HG03039 (cell line): ENCODE results near the gene CSNK1E.
"Not testable (repeated sequence)": the region's sequence is repeated elsewhere in the genome, so short reads cannot be mapped to it uniquely, and the experiment has no call there.

Source experiments
- ATAC-seq: cut with Tn5 transposase; IDR thresholded peaks from one replicate; pipeline ENCODE4 v1.9.1; 2021; ENCODE audit warnings: mild to moderate bottlenecking, moderate library complexity; ENCODE audit not compliant: unreplicated experiment

Gene CSNK1E

GRCh38 chr22:38317122-38317994, at the start of gene CSNK1E:
Gene CSNK1E, minus strand, starts transcription at chr22:38317433. Its CDS starts 3,276 bp downstream, at chr22:38314157.
- peak; percentile 47 for ATAC-seq

- not testable (repeated sequence) for ATAC-seq
Observed at GRCh38 chr22:38365829-38366228, 48.6 kb upstream of the CSNK1E start.

DNA sequence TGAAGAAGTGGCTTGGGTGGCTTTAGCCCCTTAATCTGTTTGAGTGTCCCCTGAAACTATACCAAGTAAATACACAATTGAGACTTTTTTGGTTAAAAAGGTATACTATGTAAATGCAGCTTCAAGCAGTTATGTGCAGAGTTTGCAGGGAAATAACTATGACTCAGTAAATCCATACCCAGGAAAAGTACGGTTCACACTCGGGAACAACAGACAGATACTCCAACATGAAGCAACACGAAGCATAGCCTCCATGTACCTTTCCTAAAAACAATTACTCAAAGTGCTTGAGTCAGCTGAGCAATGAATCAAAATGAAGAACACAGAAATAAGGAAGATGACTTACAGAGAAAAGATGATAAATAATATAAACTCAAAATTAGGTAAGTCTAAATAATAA, 47.9 kb upstream of the CSNK1E start:
- ATAC-seq = not testable (repeated sequence)

- not testable (repeated sequence) for ATAC-seq
Observed at GRCh38 chr22:38360560-38360959, 43.3 kb upstream of the CSNK1E start.

GRCh38 chr22:38359817-38360216, 42.6 kb upstream of the CSNK1E start:
- not testable (repeated sequence) for ATAC-seq

DNA sequence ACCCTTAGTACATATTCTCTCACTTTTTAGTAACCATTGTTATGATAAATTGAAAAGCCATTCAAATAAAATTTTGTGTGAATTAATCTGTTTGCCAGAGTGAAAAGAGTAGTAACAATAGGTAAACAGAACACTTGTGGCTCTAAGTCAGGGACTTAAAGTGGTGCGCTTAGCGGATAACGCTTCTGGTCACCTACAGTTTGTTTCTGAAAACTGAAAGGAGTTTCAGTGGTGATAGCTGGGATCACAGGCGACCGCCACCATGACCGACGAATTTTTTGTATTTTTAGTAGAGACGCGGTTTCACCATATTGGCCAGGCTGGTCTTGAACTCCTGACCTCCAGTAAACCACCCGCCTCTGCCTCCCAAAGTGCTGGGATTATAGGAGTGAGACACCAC, 40.7 kb upstream of the CSNK1E start:
- not testable (repeated sequence) for ATAC-seq

DNA sequence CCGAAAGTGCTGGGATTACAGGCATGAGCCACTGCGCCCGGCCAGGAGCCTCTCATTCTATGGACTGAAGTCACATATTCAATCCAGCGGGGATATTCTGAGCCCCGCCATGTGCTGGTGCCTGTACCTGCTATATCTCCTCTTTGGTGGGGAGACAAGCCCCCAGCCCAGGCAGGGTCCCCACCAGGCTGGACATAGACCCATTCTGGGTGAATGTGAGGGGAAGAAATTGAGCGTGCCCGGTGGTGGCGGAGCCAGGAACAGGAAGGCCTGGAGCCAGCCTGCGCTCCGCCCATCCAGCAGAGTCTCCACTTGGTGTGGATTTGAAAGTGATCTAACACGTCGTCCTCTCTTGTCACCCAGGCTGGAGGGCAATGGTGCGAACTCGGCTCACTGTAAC, 38.0 kb upstream of the CSNK1E start:
- ATAC-seq = no peak

GRCh38 chr22:38353701-38354100, 36.5 kb upstream of the CSNK1E start:
- no peak for ATAC-seq

- ATAC-seq = no peak
Observed at GRCh38 chr22:38353142-38353629, 36.0 kb upstream of the CSNK1E start.

DNA sequence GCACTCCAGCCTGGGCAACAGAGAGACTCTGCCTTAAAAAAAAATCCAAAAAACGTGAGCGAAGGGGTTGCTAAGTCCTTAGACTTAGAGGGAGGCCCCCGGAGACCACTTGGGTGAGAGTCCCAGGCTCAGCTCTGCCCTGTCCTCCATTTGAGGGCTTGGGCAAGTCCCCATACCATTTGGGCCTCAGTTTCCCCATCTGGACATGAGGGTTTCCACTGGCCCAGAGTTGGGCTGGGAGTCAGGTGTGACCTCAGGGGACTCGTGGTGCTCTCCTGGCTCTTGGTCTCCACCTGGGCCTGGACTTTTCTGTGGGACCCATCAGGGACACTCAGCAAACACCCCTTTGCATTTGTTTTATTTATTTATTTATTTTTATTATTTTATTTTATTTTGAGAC, 35.2 kb upstream of the CSNK1E start:
- ATAC-seq = no peak

GRCh38 chr22:38350444-38351359, 33.5 kb upstream of the CSNK1E start:
- no peak for ATAC-seq

DNA sequence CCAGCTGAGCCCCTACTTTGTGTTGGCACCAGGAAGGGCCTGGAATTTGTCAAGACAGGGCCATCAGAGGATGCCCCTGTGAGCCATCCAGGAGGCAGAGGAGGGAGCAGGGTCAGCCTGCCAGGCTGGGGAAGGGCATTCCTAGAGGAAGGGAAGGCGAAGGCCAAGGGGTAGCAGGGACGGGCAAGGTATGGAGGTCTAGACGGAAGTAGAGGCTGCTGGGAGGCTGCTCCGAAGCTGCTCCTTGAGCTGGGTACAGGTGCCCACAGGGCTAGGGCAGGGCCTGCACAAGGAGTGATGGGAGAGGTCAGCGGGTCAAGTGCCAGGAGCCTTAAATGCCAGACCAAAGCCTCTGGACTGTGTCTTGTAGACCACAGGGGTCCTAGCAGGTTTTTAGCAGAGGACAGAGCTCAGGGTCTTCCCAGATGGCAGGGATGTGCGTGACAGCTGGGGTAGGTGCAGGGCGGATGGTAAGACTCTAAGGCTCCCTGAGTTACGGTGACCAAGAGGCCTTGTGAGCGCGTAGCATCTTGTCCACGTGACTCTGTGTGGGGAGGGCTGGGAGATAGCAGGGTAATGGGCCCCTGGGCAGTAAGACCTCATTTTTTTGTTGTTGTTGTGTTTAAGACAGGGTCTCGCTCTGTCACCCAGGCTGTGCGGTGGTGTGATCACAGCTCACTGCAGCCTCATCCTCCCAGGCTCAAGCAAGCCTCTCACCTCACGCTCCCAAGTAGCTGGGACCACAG, 31.7 kb upstream of the CSNK1E start:
- no peak for ATAC-seq

DNA sequence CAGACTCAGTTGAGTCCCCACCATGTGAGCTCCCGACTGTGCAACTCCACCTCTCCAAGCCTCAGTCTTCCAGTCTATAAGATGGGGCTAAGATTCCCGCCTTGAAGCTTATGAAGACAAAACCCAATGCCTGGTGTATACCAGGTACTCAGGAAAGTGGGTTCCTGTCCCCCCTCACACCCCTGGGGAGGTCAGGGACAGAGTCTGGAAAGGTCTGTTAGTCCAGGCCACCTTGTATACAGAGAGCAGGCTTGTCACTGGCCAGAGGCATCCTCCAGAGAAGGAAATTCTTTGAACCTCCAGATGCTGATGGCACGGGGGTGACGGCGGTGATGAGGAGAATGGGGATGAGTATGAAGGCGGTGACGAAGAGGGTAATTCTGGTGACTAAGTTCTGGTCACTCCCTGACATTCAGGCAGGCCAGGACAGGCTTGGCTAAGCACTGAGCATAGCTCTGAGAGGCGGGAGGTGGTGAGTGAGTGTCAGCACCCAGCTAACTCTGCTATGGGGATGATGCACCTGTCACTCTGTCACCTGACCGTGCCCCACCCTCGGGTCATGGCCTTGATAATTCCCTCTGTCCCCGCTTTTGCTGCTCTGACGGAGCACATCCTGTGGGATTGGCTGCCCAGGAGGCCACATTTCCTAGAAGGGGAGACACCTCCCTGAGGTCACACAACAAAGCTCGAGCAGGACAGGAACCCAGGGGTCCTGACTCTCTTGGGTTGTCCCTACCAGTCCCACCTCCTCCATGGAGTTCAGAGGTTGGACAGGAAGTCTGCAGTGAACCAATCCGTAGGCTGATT, 30.9 kb upstream of the CSNK1E start:
- no peak for ATAC-seq

GRCh38 chr22:38347181-38347943, 30.1 kb upstream of the CSNK1E start:
- ATAC-seq = no peak

DNA sequence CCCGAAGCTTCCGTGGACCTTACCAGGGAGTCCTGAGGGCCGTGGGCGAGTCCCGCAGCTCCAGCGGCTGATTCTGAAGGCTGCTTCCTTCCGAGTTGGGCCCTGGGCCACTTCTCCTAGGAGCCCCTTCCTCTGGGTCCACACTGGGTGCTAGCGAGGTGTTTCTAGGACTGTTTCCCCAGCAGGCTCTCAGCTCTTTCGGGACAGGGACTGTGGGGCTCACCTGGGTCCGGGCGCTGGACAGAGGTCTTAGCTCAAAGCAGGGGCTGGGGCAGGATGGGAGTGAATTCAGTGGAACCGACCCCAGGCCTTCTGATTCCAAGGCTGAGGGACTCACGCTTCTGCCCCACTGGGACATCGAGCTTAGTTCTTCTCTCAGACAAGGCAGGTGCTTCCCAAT, 29.3 kb upstream of the CSNK1E start:
- no peak for ATAC-seq

GRCh38 chr22:38345782-38346181, 28.5 kb upstream of the CSNK1E start:
- ATAC-seq = no peak

DNA sequence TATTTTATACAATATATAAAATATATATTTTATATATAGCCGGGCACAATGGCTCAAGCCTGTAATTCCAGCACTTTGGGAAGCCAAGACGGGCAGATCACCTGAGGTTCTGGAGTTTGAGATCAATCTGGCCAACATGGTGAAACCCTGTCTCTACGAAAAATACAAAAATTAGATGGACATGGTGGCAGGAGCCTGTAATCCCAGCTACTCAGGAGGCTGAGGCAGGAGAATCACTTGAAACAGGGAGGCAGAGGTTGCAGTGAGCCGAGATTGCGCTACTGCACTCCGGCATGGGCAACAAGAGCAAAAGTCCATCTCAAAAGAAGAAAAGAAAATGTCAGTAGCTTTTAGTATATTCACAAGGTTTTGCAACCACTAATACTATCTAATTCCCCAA, 22.7 kb upstream of the CSNK1E start:
- not testable (repeated sequence) for ATAC-seq

DNA sequence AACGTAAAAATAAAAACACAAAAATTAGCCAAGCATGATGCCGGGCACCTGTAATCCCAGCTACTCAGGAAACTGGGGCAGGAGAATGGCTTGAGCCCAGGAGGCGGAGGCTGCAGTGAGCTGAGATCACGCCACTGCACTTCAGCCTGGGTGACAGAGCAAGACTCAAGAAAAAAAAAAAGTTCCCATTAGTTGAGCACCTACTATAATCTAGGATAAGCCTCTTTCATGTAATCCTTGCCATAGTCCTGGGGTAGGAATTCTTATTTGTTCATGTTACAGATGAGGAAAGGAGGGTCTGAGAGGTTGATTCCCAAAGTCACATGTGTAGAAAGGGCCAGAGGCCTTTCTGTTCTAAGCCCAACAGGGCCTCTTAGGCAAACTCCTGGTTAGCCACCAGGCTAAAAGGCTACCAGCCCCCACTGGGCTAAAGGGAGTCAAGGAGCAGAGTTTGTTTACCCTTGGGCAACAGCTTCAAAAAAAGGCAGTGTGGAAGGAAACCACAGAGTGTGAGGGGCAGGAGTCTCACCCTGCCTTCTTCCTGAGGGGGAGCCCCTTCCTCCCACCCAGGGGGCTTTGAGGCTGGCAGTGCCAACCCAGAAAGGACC, 21.6 kb upstream of the CSNK1E start:
- no peak for ATAC-seq

- ATAC-seq = no peak
Observed at GRCh38 chr22:38336699-38337098, 19.5 kb upstream of the CSNK1E start.
